Activated CD8-positive, alpha-beta T cell treated with anti-CD3 and anti-CD28 coated beads, Interleukin-2, amount 10 ng/mL, durations not matched to agents 7 days and 5 days (primary cell): ENCODE data around the gene ATP6V0A1. TPM values are rescaled to one million over a fixed set of nuclear protein-coding genes. Genes with fewer than 3 reads are reported as not detected.

Experiments used
- ATAC-seq: fragments of 150-1000 bp; cut with Tn5 transposase; one replicate; pipeline ENCODE4 v1.10.0; 2021; ENCODE audit warnings: moderate library complexity
- CTCF ChIA-PET: fragments of 350-600 bp; sonication (Branson Sonifier 250); formaldehyde crosslinking; loops from one replicate; lab custom pipeline; 2021; ENCODE audit warnings: antibody characterized with exemption; lab: Charles Lee
- POLR2A ChIA-PET: fragments of 350-600 bp; sonication (Branson Sonifier 250); formaldehyde crosslinking; loops from one replicate; lab custom pipeline; 2021; ENCODE audit warnings: antibody characterized with exemption; lab: Charles Lee
- DNase-seq: peaks from one replicate; pipeline ENCODE4 v3.0.0-alpha.2; 2020
- H3K27ac Mint-ChIP-seq: one replicate; pipeline ENCODE4 v1.8.0; 2021; ENCODE audit warnings: mild to moderate bottlenecking, mixed read lengths
- H3K27me3 Mint-ChIP-seq: one replicate; pipeline ENCODE4 v1.8.0; 2021; ENCODE audit warnings: low read depth, mixed read lengths
- H3K36me3 Mint-ChIP-seq: one replicate; pipeline ENCODE4 v1.8.0; 2021; ENCODE audit warnings: low read depth, mixed read lengths
- H3K4me1 Mint-ChIP-seq: one replicate; pipeline ENCODE4 v1.8.0; 2021; ENCODE audit warnings: low read depth, mixed read lengths
- H3K4me3 Mint-ChIP-seq: one replicate; pipeline ENCODE4 v1.8.0; 2021; ENCODE audit warnings: mild to moderate bottlenecking, mixed read lengths
- H3K9me3 Mint-ChIP-seq: one replicate; pipeline ENCODE4 v1.8.0; 2022; ENCODE audit warnings: mixed read lengths; ENCODE audit not compliant: insufficient read depth
- total RNA-seq, 2 experiments: library from RNA; stranded (reverse); gene quantifications; one replicate each; pipeline ENCODE4 v1.2.3, GENCODE V29; 2021

ATP6V0A1 gene
- total RNA-seq, 2 experiments from 2014 or later: 2.1 to 2.2 TPM

DNA sequence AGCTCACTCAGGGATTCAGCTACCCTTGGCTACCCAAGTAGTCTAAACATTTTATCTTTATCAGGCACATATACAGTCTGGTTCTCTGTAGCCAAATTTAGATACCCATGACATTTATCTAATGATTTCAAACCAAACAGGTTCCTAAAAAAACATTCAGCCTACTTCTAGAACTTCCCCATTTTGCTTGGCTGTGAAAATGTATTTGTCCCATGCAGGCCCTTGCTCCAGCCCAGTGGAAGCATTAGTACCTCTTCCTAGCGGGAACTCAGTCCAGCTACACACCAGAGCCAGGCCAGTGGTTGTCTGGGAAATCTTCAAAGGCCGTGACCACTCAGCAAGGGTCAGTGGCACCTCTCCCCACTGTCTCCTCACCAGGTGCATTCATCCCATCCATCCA lies 51.2 kb downstream of the ATP6V0A1 start:
- DNase-seq (no peak), ATAC-seq (no peak)
- CTCF ChIA-PET: interaction anchor here (1.5 to 2.1 kb wide), 2 partner anchors 11 to 81 kb away, joined by 5 to 6 read pairs; no protein-coding TSS in a partner anchor
- no peak overlapping the region for H3K27ac Mint-ChIP-seq
- peaks cover 10% of the 10 kb centered on the region for H3K4me1 Mint-ChIP-seq
- H3K4me3 Mint-ChIP-seq: no peak overlapping the region
- H3K27me3 Mint-ChIP-seq: peaks cover 12% of the 10 kb centered on the region
- POLR2A ChIA-PET: interaction anchor here (0.6 kb wide), 1 partner anchor 26 kb away, joined by 3 read pairs; the partner anchor contains the start of gene NAGLU
- H3K9me3 Mint-ChIP-seq: no peaks in the 10 kb centered on the region
- H3K36me3 Mint-ChIP-seq: no peaks in the 10 kb centered on the region

DNA sequence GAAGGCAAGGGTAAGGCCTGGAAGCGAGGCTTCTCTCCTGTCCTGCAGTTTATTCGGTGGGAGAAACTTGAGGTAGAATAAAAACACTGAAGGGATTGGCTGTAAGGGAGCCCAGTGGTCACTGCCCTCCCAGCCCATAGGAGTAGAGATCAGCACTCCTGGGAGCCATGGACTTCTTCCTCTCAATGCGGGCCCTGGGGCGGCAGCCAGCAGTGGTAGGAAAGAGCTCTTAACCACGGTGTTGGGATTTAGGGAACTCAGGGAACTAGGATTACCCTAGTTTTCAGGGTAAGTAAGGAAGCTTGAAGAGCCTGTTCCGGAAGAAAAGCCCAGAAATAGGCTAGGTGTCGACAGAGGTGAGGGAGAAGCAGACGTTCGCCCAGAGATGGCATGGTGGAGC lies 53.6 kb downstream of the ATP6V0A1 start:
- POLR2A ChIA-PET: no interaction called here
- H3K4me1 Mint-ChIP-seq: peaks cover 10% of the 10 kb centered on the region
- ATAC-seq (no peak), DNase-seq (no peak)
- no peaks in the 10 kb centered on the region for H3K36me3 Mint-ChIP-seq
- peaks cover 11% of the 10 kb centered on the region for H3K27me3 Mint-ChIP-seq
- CTCF ChIA-PET: interaction anchor here (1.1 to 1.4 kb wide), 2 partner anchors 81 to 200 kb away, joined by 3 read pairs; no protein-coding TSS in a partner anchor
- H3K9me3 Mint-ChIP-seq: no peaks in the 10 kb centered on the region
- H3K4me3 Mint-ChIP-seq: no peak overlapping the region
- no peak overlapping the region for H3K27ac Mint-ChIP-seq

DNA sequence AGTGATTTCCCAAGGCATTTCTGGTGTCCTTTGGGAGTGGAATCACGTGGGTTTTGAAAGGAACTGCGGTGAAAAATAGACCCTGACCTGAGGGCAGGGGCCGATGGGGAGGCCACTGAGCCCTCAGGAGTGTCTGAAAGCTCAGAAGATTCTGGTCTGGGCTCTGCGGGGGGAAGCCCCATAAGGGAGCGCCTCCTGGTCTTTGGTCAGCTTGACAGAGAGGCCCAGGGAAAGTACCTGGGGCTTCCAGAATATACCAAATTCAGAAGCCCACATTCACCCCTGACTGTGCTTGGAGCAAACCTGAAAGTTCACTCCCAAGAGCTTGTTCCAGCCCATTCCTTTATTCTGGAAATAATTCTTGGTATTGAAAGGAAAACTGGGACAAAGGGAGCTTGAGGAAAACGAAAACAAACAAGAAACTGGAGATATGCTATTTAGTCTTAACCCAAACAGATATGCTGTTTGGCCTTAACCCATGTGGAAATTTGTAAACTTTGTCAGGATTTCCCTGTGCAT lies 54.1 kb downstream of the ATP6V0A1 start:
- H3K27ac Mint-ChIP-seq: no peak overlapping the region
- H3K4me1 Mint-ChIP-seq: peaks cover 15% of the 10 kb centered on the region
- no peaks in the 10 kb centered on the region for H3K9me3 Mint-ChIP-seq
- ATAC-seq (no peak), DNase-seq (no peak)
- CTCF ChIA-PET: interaction anchor here (1.1 to 1.4 kb wide), 2 partner anchors 82 to 200 kb away, joined by 3 read pairs; no protein-coding TSS in a partner anchor
- peaks cover 8% of the 10 kb centered on the region for H3K27me3 Mint-ChIP-seq
- POLR2A ChIA-PET: no interaction called here
- no peaks in the 10 kb centered on the region for H3K36me3 Mint-ChIP-seq
- H3K4me3 Mint-ChIP-seq: no peak overlapping the region

DNA sequence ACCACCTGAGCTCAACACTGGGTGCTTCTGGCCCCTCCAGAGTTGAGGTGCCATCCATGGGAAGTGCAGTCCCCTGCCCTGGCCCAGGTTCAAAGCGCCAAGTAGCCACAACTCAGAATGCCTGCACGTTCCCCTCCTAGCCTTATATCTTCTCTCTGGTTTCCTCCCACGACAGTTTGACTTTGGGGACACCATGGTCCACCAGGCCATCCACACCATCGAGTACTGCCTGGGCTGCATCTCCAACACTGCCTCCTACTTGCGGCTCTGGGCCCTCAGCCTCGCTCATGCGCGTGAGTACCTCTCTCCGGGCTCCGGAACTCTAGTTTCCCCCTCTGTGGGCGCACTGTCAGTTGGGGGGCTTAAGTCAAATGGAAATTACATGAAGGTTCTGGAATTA lies 55.0 kb downstream of the ATP6V0A1 start:
- no peak overlapping the region for H3K27ac Mint-ChIP-seq
- no peak for DNase-seq
- ChIA-PET CTCF (interaction anchor here (1.1 to 2.0 kb wide), 5 partner anchors 73 to 111 kb away, joined by 3 to 7 read pairs (median 4); no protein-coding TSS in a partner anchor), POLR2A (no interaction called here)
- peaks cover 11% of the 10 kb centered on the region for H3K4me1 Mint-ChIP-seq
- H3K27me3 Mint-ChIP-seq: peaks cover 8% of the 10 kb centered on the region
- H3K9me3 Mint-ChIP-seq: no peaks in the 10 kb centered on the region
- no peak for ATAC-seq
- no peak overlapping the region for H3K4me3 Mint-ChIP-seq
- no peaks in the 10 kb centered on the region for H3K36me3 Mint-ChIP-seq

DNA sequence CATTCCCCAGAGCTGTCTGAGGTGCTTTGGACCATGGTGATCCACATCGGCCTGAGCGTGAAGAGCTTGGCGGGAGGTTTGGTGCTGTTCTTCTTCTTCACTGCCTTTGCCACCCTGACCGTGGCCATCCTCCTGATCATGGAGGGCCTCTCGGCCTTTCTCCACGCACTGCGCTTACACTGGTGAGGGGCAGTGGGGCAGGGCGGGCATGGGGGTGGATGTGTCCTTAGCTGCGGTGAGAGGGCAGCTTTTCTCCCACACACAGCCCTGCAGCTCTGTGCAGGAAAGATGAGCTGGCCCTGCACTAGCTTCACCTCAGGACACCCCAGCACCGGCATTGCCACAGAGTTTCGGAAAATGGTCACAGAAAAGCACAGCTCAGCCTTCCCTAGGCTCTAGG lies 55.6 kb downstream of the ATP6V0A1 start:
- Mint-ChIP-seq H3K9me3 (no peaks in the 10 kb centered on the region), H3K27me3 (peaks cover 9% of the 10 kb centered on the region), H3K27ac (no peak overlapping the region), H3K4me1 (peaks cover 6% of the 10 kb centered on the region), H3K36me3 (no peaks in the 10 kb centered on the region), H3K4me3 (no peak overlapping the region)
- DNase-seq (no peak), ATAC-seq (no peak)
- ChIA-PET POLR2A (interaction anchor here (0.6 to 0.9 kb wide), 2 partner anchors 29 to 86 kb away, joined by 3 to 4 read pairs; no protein-coding TSS in a partner anchor), CTCF (interaction anchor here (0.8 to 2.0 kb wide), 12 partner anchors 13 to 292 kb away, joined by 3 to 9 read pairs (median 4); no protein-coding TSS in a partner anchor)

DNA sequence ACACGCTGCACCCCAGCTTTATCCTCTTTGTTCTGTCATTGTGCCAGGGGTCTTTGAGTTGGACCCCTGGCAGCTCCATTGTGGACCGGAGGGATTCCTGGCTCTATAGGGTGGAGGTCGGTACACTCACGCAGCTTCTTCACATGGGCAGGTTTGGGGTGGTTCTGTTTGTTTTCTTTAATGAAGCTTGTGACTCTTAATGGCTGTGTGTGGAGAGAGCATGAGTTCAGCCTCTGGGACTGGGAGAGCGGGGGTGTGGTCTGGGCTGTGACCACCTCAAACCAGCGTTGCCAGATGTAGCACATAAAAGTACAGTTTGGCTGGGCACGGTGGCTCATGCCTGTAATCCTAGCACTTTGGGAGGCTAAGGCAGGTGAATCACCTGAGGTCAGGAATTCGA lies 56.2 kb downstream of the ATP6V0A1 start:
- no peak overlapping the region for H3K27ac Mint-ChIP-seq
- peaks cover 5% of the 10 kb centered on the region for H3K4me1 Mint-ChIP-seq
- DNase-seq (no peak), ATAC-seq (no peak)
- peaks cover 9% of the 10 kb centered on the region for H3K27me3 Mint-ChIP-seq
- no peaks in the 10 kb centered on the region for H3K36me3 Mint-ChIP-seq
- ChIA-PET CTCF (interaction anchor here (0.8 to 2.0 kb wide), 12 partner anchors 12 to 293 kb away, joined by 3 to 9 read pairs (median 4); no protein-coding TSS in a partner anchor), POLR2A (interaction anchor here (0.9 kb wide), 1 partner anchor 29 kb away, joined by 4 read pairs; no protein-coding TSS in a partner anchor)
- H3K4me3 Mint-ChIP-seq: no peak overlapping the region
- no peaks in the 10 kb centered on the region for H3K9me3 Mint-ChIP-seq

DNA sequence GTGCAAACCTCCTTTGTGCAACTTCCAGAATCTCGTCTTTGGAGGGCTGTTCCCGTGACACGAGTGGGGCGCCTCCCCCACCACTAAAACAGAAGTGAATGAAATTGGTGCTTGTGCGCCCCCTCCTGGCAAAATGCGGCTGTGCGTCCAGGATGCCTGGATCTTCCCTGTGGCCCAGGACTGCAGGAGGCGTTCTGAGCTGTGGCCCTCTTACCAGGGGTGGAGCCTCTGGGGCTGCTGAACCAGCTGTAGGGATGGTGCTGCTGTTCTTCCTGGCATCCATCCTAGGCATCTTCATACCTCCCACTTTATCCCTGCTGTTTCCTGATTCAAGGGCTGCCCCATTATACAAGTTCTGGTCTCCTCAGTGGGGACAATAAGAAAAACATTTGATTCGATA lies 58.8 kb downstream of the ATP6V0A1 start:
- Mint-ChIP-seq H3K9me3 (no peaks in the 10 kb centered on the region), H3K4me3 (no peak overlapping the region), H3K36me3 (no peaks in the 10 kb centered on the region), H3K27ac (no peak overlapping the region), H3K27me3 (peaks cover 8% of the 10 kb centered on the region), H3K4me1 (peaks cover 5% of the 10 kb centered on the region)
- ChIA-PET POLR2A (no interaction called here), CTCF (interaction anchor here (0.5 to 4.3 kb wide), 42 partner anchors 10 to 323 kb away, joined by 3 to 35 read pairs (median 4); partner anchors contain the start of genes CAVIN1, GHDC, NAGLU and STAT3)
- ATAC-seq: peak; percentile 86
- peak; percentile 87 for DNase-seq

DNA sequence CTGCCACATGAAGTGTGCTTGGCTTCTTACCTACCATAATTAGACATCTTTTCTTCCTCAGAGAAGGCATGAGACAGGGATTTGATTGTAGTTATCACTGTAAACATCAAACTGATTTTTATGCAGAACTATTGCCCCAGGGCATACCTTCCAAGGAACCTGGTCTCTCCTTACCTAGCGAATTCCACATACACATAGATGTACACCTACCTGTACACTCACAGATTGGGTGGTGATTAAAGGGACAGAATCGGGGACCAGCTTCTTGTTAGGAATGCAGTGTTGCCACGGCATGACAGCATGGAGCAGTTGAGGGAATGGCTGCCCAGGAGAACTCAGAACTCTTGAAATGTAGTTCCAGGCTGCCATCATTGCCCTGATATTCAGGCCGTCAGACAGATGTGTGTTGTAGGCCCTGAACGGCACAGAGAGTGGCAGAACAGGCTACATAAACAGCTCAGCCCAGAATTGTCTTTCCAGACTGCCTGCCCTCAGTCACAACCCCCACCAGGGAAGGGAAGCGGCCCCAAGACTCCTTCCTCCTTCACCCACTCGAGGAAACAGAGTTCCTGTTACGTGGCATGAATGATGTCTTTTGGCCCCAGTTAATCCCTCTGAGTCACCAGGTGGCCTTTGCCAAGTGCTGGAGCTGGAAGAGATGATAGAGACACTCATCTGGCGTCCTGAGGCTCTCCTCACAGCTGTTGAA lies 59.5 kb downstream of the ATP6V0A1 start:
- ATAC-seq: no peak
- Mint-ChIP-seq H3K27me3 (peaks cover 8% of the 10 kb centered on the region), H3K27ac (no peak overlapping the region), H3K4me3 (no peak overlapping the region), H3K9me3 (no peaks in the 10 kb centered on the region), H3K4me1 (peaks cover 5% of the 10 kb centered on the region), H3K36me3 (no peaks in the 10 kb centered on the region)
- ChIA-PET POLR2A (no interaction called here), CTCF (interaction anchor here (0.5 to 4.3 kb wide), 49 partner anchors 9 to 324 kb away, joined by 3 to 35 read pairs (median 4); partner anchors contain the start of genes CAVIN1, GHDC, NAGLU and STAT3)
- DNase-seq: no peak

DNA sequence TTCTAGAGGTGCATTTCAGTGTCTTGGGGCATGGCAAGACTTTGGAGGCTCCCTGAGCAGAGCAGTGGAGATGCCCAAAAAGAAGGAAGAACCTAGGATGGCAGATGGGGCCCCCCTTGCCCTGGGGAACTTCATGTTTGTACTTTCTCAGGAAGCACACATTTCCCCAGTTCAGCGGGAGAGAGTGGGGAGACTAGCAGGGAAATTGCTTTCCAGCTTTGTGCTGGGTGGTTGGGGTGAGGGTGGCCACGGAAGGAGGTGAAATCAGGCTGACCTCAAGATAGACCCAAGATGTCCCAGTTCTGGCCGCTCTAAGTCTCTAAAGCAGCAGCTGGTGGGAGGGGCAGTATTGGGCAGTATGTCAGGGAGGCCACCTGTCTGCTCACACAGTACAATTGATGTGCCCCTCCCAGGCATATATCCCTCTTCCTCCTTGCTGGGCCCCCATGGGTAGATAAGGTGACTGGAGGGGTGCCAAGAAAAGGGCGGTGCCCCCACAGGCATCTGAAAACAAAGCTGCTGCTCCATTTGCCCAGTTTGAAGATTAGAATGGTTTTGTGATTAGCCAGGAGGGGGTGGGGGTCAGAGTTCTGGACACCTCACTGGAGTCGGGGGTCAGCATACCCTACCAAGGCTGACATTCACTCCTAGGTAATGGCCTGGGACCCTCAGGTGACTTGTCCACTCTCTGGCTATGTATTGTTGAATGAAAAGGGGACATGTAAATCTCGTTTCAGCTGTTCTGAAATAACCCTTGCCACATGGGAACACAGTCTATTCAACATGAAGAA lies 60.3 kb downstream of the ATP6V0A1 start:
- POLR2A ChIA-PET: no interaction called here
- ATAC-seq: no peak
- peaks cover 8% of the 10 kb centered on the region for H3K27me3 Mint-ChIP-seq
- H3K27ac Mint-ChIP-seq: no peak overlapping the region
- H3K36me3 Mint-ChIP-seq: no peaks in the 10 kb centered on the region
- no peak overlapping the region for H3K4me3 Mint-ChIP-seq
- CTCF ChIA-PET: interaction anchor here (0.5 to 4.3 kb wide), 29 partner anchors 8 to 296 kb away, joined by 3 to 35 read pairs (median 5); partner anchors contain the start of genes CAVIN1 and NAGLU
- peaks cover 5% of the 10 kb centered on the region for H3K4me1 Mint-ChIP-seq
- H3K9me3 Mint-ChIP-seq: no peaks in the 10 kb centered on the region
- DNase-seq: no peak

DNA sequence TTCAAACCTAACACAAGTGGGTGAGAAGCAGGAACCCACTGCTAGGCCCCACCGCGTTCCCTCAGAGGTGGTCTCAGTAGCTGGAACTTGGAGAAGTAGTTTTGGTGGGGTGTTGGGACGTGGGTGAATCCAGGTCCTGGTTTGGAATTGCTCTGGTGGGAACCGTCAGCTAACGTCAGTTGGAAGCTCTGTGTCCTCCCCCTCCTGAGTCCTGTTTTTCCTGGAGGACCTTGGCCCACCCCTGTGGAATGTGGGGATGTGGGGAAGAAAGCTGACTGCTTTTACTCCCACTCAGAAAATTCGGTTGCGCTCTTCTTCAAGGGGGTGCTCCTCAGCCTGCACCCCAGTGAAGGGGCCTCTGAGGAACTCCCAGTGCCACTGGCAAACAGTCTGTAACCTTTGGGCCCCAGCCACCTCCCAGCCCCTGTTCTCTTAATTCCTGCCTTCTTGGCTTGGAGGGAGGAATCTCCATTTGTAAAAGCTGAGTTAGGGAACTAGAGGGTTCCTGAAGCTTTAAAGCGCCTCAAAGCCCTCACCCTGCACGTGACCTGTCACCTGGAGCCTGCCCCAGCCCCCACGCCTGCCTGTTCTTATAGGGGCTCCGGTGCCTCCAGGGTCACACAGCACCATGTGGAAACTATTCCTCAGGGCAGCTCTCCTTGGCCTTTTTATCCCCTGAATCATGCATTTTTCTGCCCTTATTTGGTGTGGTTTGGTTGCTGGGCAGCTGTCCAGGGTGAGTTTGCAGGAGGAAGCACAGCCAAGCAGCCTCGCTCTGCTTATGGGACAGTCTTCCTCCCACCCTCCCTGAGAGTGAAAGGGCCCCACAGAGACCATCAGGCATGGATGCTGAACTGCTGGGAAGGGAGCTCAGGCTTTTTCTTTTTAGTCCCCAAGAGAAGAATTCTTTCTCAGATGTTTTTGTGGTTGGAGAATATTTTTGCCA lies 61.1 kb downstream of the ATP6V0A1 start:
- CTCF ChIA-PET: interaction anchor here (0.6 to 4.3 kb wide), 27 partner anchors 7 to 297 kb away, joined by 3 to 35 read pairs (median 5); partner anchors contain the start of genes NAGLU and PSMC3IP
- Mint-ChIP-seq H3K4me3 (no peak overlapping the region), H3K27me3 (peaks cover 8% of the 10 kb centered on the region), H3K27ac (no peak overlapping the region), H3K9me3 (no peaks in the 10 kb centered on the region), H3K4me1 (peaks cover 7% of the 10 kb centered on the region), H3K36me3 (no peaks in the 10 kb centered on the region)
- DNase-seq (no peak), ATAC-seq (no peak)
- POLR2A ChIA-PET: interaction anchor here (1.4 kb wide), 1 partner anchor 48 kb away, joined by 3 read pairs; no protein-coding TSS in a partner anchor
